ENCODE measurements around the gene GNPTG. TPM values are rescaled to one million over a fixed set of nuclear protein-coding genes. Genes with fewer than 3 reads are reported as not detected.

GNPTG gene
- total RNA-seq, 1 experiment from 2014 or later: 29.4 TPM

DNA sequence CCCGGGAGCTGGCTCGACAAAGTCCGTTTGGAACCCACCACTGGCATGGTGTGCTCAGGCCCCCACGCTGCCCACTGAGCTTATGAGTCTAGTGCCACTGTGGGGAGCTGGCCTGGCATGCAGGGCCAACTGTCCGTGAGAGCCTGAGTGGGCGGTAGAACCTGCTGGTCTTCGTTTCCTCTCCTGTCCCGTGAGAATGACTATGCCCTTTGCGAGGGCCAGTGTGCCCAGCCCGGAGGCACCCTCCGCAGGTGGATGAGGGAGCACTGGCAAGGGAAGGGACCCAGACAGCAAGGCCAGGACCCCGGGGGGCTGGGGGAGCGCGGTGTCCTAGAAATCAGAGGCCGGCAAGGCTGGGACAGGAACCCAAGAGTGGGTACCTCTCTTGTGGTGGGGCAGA lies 15.1 kb upstream of the GNPTG start:
- Histone ChIP-seq H2BK120ac (ENCODE audit: low read depth, low read length, poor library complexity, severe bottlenecking) (no peak overlapping the region), H3K79me2 (ENCODE audit: insufficient read depth, low read length) (no peaks in the 10 kb centered on the region), H3K79me1 (ENCODE audit: insufficient read depth, low read depth, low read length, poor library complexity, severe bottlenecking) (no peaks in the 10 kb centered on the region), H2AFZ (ENCODE audit: low read length) (no peak overlapping the region), H3K56ac (ENCODE audit: insufficient read length, low read depth, low read length) (no peak overlapping the region), H3K18ac (ENCODE audit: insufficient read length, low read depth, low read length) (no peak overlapping the region), H4K5ac (ENCODE audit: insufficient read length, low read depth, low read length) (no peak overlapping the region), H2AK5ac (ENCODE audit: insufficient read length, low read length) (no peak overlapping the region), H3K4me2 (ENCODE audit: insufficient read depth, insufficient read length, low read length) (no peak overlapping the region), H3K4me1 (ENCODE audit: insufficient read depth, low read length) (no peaks in the 10 kb centered on the region), H4K8ac (replicated peaks; ENCODE audit: insufficient read length, low read depth, low read length) (no peak overlapping the region), H3T11ph (ENCODE audit: low read length) (no peak overlapping the region), H2BK20ac (ENCODE audit: low read depth, low read length, poor library complexity, severe bottlenecking) (no peak overlapping the region), H2BK15ac (ENCODE audit: low read depth, low read length) (no peak overlapping the region), H2BK5ac (ENCODE audit: insufficient read length, low read length) (no peak overlapping the region), H3K23ac (ENCODE audit: insufficient read length, low read depth, low read length) (no peak overlapping the region), H3K4ac (ENCODE audit: low read depth, low read length) (no peak overlapping the region), H3K27me3 (ENCODE audit: insufficient read depth, low read length) (peaks cover 16% of the 10 kb centered on the region; the same call in 1 of the 2 replicates), H3K9ac (ENCODE audit: extremely low read depth, insufficient read length, low read length) (no peak overlapping the region), H3K23me2 (ENCODE audit: insufficient read length, low read depth, low read length, poor library complexity, severe bottlenecking) (peaks cover 20% of the 10 kb centered on the region), H3K27ac (ENCODE audit: insufficient read length, low read depth, low read length) (no peak overlapping the region), H4K91ac (ENCODE audit: insufficient read length, low read depth, low read length) (no peak overlapping the region), H4K20me1 (ENCODE audit: control insufficient read depth, insufficient read depth, insufficient read length) (no peaks in the 10 kb centered on the region), H3K14ac (ENCODE audit: insufficient read depth, low read length) (no peak overlapping the region), H2BK12ac (ENCODE audit: insufficient read length, low read depth, low read length) (no peak overlapping the region), H3K9me3 (ENCODE audit: control insufficient read depth, low read depth, low read length) (no peaks in the 10 kb centered on the region)
- TF ChIP-seq CTCF (conservative IDR thresholded peaks at IDR 0.05): no peak
- H3K27me3 Mint-ChIP-seq (ENCODE audit: low read depth): peaks cover 52% of the 10 kb centered on the region
- DNase-seq: no peak
- H3K4me1 Mint-ChIP-seq: peaks cover 7 to 16% of the 10 kb centered on the region in 2 experiments; a peak in 3 of 4 replicates
- no CpG with 5 or more reads among the region's 15 CpGs for WGBS (ENCODE audit: extremely low coverage, insufficient read length, low lambda C conversion rate)
- H3K36me3 Mint-ChIP-seq (ENCODE audit: insufficient read depth in 1 of 3, low read depth in 3 of 3): no peaks in the 10 kb centered on the region
- no peak overlapping the region for H3K4me3 Mint-ChIP-seq
- H3K9me3 Mint-ChIP-seq: no peaks in the 10 kb centered on the region
- no peak overlapping the region for H3K27ac Mint-ChIP-seq
